ENCODE data around the gene ZDHHC20.

GRCh38 chr13:21354721-21355120, 104.4 kb downstream of the ZDHHC20 start:
- no peak for TF ChIP-seq EZH2phosphoT487 (IDR thresholded peaks at IDR 0.05; ENCODE audit: low read length)
- TF ChIP-seq CTCF (IDR thresholded peaks at IDR 0.05; ENCODE audit: low read length) = no peak
